ENCODE results near the gene GLI2. TPM values are rescaled to one million over a fixed set of nuclear protein-coding genes. Genes with fewer than 3 reads are reported as not detected.

GLI2 gene
- polyA plus RNA-seq, 1 donor, result 8.5 TPM

DNA sequence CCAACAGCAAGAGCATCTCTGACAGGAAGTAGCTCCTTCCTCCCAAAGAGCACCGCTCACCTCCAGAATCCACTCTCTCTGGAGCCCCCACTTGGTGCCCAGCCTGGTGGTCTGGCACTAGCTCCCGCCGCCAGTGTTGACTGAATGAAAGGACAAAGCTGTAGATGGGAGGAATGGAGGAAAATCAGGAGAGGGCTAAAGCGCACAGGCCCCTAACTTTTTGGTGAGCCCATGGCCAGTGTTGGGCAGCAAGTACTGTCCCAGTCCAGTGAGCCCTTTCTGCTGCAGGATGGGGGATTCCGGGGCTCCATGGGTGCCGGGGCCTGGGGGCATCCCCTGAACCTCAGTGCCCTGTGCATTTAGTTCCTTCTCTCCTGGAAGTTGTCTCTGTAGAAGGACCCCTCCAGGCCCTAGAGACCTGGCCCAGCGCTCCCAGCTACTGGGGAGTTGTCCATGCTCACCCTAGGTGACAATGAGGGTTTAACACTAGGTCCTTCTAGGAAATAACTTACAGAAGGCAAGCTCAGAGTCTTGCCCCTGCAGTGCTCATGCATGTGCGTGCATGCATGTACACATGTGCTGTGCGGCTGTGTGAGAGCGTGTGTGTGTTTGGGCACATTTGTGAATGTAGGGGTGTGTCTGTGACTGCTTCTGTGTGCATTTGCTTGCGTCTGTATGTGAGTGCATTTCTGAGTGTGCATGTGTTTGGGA lies 33.6 kb downstream of the GLI2 start:
- DNase-seq (ENCODE audit: low read depth), result no peak

DNA sequence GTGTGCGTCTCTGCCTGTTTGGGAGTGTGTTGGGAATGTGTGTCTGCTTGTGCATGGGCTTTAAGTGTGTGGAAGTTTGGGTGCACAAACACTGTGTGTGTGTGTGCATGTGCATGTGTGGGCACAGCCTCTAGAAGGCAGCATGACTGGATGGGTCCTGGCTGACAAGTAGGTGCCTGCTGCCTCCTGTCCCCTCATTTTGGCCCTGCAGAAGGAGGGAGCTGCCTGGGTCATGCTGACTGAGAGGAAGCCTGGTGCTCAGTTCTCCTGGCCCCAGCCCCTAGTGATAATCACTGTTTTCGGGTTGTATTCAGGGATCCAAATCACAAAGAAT lies 34.1 kb downstream of the GLI2 start:
- no peak for DNase-seq (ENCODE audit: low read depth)

DNA sequence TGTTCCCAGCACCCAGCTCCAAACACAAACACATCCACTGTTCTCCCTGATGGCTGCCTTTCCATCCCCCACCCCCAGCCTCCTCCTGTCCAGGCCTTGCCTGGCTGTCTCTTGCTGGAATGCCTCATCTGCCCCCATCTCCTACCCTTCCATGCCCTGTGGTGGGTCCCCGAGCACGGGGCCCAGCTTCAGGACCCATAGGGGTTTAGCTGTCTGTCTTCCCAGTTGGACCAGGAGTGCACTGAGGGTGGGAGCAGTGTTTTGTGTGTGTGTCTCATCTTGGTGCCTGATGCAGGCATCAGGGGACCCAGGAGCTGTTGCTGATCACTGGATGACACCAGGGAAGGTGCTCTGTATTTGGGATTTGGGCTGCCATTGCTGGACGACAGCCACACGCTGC lies 34.5 kb downstream of the GLI2 start:
- no peak for DNase-seq (ENCODE audit: low read depth)

DNA sequence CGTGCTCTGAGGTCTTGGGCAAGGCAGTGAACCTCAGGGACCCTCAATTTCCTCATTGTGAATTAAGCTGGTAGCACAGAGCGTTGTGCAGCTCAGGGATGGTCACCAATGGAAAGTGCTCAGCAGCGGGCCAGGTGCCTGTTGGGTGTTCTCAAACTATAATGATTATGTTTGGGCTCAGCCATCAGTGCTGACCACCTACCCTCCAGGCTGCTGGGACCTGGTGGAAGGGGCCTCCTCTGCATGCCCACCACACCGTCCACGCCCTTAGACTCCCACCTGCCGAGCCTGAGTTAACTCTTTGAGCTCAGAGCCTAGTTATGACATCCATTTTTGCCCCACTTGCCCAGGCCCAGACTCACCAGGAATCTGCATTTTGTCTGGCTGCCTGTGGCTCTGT lies 35.0 kb downstream of the GLI2 start:
- no peak for DNase-seq (ENCODE audit: low read depth)

DNA sequence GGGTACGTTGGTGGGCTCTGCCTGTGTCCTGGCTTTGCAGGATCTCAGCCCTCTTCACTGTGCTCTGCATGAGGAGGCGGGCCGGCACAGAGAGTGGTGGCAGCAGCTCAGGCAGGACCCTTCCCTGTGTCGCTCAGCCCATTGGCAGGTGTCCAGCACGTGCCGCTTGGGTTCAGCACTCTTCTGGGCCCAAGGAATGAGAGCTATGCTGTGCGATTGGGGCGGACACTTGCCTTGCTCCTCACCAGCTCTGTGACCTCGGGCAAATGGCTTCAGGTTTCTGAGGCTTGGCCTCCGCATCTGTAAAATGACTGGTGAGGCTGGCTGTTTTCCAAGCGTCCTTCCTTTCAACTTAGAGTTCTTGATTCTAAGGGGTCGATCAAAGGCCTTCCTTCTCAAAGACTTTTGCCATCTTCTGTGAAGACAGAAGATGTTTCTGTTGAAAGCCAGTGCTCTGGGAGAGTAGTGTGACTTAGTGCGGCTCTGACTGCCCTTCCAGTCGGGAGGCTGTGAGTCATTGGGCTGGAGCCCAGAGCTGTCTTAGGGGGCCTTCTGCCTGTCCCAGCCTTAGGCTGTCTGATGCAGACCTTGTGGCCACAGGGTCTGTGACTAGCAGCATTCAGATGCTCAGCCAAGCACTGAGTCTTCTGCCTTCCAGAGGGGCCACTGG lies 35.6 kb downstream of the GLI2 start:
- no peak for DNase-seq (ENCODE audit: low read depth)

DNA sequence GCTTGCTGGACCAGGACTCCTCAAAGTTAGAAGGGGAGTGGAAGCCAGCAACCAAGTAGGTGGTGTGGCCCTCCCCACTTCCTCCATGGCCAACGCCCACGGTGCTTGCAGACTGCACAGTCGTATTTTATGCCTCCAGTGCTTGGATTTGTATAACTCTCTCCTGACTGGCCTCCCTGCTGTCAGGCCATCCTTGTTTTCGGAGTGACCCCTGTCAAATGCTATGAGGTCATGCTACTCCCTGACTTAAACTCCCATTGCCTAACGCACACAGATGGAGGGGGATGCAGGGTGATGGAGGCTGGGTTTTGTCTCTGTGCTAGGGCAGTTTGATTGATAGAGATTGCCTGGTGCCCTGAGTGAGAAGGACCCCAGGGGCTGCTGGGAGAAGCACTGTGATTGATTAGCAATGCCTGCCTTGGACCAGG lies 36.1 kb downstream of the GLI2 start:
- DNase-seq (ENCODE audit: low read depth), result no peak

DNA sequence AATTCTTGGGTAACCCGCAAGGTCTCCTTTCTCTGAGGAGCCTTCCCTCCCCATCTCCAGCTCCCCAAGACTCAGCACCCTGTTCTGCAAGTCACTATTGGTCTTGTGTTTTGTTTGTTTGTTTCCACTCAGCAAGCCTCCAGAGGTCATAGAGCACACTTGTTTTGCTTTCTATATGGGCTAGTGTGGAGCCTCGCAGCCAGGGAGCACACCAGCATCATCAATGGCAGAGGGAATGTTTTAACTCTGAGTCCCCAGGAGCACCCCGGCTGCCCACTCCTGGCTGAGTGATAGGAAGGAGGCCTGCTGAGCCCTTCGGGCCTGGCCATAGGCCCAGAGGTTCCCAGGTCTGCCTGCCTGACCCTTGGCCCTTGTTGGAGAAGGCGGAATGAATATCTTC lies 36.6 kb downstream of the GLI2 start:
- DNase-seq (ENCODE audit: low read depth), result no peak

DNA sequence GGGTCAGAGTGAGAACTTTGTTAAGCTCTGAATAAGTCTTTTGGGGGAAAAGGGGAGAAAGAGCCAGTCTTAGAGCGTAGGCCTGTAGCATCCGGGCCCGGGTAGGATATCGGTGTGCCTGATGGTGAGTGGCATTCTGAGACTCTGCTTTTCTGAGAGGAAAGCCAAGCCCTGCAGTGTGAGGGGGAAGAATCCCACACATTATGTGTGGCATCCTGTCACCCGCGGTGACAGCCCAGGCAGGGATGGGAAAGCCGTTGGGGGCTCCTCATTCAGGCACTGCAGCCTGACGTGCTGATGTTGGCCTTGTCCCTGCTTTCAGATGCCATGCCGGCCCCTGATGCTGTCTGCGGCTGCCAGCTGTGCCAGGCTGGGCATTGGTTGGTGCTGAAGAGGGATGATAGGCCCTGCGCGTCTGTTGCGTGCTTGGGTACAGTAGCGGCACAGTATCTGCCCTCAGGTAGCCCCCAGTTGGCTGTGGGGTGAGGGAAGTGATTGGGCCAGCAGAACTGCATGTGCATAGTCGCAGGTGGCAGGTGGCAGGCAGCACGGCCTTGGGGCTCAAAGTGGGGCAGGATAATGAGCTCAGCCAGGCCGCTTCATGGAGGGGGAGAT lies 37.6 kb downstream of the GLI2 start:
- DNase-seq (ENCODE audit: low read depth), result no peak

DNA sequence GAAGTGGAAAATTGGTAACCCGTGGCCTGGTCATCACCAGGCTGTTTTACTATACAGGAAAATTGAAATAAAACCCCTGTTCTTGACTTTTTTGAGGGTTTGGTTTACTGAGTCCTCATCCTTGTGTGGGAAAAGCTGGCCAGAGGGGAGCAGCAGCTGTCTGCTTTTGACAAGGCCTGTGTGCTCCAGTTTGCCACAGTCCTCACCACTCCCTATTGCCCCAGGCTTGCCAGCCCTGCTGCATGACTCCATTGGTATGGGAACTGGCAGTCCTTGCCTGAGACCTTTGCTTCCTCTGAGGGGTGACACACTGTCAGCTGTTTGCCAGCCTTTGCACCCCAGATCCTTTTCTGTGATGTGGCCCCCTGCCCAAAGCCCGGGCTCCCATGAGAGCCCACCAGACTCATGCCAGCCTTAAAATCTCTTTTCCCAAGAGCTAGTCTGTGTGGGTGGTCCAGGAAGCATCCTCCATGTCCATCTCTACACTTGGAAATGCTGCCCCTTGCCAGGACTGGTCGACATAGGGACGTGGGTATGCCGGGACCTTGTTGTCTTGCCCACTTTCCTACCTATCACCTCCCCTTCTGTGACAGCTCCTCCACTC lies 39.0 kb downstream of the GLI2 start:
- no peak for DNase-seq (ENCODE audit: low read depth)

DNA sequence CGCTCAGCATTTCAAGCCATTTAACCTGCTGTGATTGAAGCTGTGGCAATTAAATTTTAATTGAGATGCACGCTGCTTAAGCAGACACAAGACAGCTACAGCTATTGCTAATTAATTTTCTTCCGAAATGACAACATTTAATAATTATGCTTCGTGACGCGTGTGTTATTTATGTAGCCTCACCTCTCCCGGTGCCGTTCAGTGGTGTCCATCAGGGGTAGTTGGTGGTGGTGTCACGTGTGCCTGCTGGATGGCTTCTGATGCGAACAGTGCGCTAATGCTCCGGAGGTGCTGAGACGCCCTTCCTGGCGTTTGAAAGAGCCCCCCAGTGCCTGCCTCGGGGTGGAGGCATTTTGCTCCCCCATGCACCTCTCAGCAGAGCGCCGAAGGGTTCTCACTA lies 39.5 kb downstream of the GLI2 start:
- no peak for DNase-seq (ENCODE audit: low read depth)

DNA sequence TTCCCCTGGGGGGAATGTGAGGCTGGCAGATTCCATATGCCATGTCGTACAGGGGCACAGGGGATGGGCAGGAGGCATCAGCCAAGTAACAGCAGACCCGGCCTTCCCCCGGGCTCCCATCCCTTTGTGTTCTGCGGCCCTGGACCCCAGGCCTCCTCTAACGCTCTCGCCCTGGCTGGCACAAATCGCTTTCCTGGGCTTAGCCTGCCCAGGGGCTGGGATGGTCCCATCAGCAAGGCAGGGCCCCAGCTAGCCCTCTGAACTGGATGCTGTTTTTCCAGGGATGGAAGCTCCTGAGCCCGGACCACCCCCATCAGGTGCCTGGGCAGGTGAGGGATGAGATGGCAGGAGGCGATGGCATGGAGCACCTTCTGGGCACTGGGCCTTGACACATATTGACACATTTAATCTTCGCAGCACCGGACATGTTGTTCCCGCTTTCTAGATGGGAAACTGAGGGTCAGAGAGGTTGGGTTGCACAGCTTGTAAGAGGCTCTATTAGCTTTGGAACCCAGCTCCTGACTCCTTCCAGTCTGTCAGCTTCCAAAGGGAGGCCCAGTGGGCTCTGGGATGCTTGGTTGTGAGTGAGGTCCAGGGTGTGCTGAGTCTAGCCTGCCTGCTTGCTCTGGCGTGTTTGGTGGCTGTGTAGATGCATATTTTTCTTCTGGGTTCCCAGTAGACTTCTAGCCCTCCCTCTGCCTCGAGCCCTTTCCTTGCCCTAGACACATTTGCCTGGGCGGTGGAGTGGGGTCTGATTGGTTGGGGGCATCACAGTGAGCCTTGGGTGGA lies 40.3 kb downstream of the GLI2 start:
- DNase-seq (ENCODE audit: low read depth), result no peak

DNA sequence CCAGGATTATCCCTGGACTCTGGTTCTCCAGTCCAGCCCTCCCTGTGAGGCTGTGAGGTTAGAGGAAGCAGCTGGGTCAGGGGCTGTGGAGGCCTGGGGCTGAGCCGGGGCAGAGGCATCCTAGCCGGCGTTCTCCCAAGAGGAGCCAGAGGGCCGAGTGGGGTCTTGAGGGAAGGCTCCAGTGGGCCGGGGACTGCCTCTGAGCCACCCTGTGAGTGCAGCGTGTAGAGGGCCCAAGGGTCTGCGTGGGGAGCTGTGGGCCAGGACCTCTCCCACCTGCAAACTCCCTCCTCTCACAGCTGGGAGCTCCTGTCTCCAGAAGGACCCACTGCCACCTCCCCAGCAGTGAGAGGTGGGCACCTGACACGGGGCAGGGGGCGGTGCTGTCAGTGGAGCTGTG lies 41.0 kb downstream of the GLI2 start:
- no peak for DNase-seq (ENCODE audit: low read depth)

DNA sequence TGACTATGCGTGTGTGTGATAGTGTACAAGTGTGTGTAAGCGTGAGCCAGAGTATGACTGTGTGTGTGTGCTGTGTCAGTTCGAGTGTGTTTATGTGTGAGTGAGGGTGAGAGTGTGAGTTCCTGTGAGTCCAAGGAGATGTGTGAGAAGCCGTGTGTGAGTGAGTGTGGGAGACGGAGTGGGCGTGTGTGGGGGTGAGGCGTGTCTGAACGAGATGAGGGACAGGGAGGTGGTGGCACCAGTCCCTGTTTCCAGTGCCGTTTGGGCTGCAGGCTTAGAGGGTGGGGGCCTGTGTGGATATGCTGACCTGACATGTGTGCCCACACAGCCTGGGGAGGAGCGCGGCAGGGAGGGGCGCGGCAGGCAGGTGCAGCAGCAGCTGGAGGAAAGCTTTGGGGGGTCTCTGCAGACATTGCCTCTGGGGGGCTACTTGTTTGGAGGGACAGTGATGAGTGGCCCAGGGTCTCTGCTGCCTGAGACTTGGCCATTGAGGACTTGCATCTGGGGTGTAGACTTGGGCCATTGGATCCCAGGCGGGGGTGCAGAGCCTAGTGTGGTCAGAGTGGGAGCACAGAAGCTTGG lies 41.6 kb downstream of the GLI2 start:
- no peak for DNase-seq (ENCODE audit: low read depth)

DNA sequence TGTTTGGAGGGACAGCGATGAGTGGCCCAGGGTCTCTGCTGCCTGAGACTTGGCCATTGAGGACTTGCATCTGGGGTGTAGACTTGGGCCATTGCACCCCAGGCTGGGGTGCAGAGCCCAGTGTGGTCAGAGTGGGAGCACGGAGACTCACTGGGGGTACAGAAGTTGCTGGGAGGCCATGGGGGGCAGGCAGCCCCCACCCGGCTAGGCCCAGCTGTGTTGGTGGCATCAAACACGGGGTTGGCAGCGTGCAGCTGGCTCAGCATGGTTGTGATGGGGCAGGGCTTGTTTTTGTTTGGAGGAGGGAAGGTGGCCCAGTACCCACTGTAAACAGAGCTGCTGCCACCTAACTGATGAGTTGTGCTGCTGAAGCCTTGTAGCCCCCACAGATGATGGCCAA lies 42.1 kb downstream of the GLI2 start:
- no peak for DNase-seq (ENCODE audit: low read depth)

DNA sequence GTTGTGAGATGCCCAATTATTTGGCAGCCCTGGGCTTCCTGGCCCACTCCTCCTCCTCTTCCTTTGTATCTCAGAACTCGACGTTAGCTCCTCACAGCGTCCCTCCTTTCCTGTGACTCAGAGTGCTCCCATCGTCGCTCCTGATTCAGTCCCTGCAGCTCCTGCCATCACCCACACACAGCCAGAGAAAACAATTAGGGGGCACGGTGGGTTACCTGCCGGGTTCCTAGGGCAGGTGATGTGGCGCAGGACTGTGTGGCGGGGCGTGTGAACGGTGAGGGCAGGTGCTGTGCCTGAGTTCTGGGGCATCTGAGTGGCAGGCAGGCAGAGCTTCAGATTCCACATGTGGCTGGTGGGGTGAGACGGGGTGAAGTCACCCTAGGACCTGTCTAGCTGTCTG lies 42.6 kb downstream of the GLI2 start:
- DNase-seq (ENCODE audit: low read depth), result no peak

DNA sequence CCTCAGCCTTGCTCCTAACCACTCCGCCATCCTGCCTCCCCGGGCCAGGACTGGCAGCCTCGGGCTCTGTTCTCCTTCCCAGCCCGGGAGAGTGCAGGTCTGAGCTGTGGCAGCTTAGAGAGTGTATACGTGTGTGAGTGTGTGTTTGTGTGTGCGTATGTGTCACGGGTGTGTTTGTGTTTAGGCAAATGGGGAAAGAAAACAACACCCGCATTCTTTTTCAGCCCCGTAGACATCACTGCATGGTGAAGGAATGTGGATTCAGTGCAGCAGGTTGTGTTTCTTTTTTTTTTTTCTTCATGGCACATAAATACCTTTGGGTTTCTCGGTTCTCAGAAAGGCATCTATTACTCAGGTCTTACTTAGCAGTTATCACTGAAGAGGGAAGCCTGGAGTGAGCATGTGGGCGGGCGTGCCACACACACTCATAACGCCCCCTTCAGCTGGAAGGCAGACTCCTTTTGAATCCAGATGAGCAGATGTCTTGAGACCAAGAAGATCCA lies 44.2 kb downstream of the GLI2 start:
- DNase-seq (ENCODE audit: low read depth), result no peak

DNA sequence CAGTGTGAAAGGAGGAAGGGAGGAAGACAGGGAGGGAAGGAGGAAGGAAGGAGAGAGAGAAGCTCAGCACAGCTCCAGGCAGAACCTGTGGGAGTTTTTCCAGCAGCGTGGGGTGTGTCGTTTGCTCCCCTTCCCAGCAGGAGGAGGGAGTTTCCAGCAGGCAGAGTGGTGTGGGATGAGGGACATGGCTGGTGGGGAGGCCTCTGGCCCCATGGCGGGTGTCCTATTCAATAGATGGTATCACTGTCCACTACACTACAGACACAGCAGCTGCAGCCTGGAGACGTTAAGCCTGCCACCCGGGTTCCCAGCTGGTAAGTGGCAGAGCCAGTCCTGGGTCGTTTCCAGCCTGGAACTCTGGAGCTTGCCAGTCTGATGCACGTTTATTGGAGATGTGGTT lies 44.7 kb downstream of the GLI2 start:
- no peak for DNase-seq (ENCODE audit: low read depth)

DNA sequence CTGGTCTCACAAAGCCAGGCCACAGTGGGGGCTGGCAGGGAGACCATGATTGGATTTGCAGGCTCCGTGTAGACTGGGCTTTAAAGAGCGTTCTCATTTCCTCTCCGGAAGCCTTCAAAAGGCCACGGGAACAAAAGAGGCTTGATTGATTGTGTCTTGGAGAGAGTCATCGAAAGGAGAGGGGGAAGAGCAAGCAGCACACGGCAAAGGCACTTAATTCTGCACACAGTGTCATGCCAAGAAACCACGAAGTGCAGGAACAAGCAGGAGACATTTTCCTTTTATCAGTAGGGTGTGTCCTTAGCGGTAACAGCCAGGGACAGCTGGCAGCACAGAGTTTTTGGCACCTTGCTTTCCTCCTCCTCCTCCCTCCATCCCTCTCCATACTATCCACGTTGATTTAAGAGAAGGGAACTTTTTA lies 47.7 kb downstream of the GLI2 start:
- no peak for DNase-seq (ENCODE audit: low read depth)

DNA sequence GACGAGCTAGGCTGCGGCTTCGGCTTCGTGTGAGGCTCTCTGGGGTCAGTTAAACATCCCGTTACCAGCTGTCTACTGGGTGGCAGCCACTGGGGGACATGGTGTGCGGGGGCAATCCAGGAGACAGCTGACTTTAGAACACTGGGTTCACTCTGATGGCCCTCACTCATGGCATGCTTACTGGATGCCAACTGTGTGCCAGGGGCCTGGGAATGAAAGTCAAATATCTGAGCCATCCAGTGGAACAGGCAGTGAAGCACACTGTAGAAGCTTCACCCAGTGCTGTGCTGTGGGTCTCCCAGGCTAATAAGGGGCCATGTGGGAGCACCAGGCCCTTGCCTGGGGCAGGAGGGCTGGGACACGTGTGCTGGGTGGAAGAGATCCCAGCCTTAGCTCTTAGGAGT lies 48.3 kb downstream of the GLI2 start:
- DNase-seq (ENCODE audit: low read depth), result no peak
